ENCODE results near the gene DNAH10. TPM values are rescaled to one million over a fixed set of nuclear protein-coding genes. Genes with fewer than 3 reads are reported as not detected.

The DNAH10 gene
- total RNA-seq, 2 experiments from 2014 or later: 0.11 to 0.19 TPM

- Histone ChIP-seq H3K4me2 (ENCODE audit: low read length) (no peak overlapping the region), H3K9me3 (ENCODE audit: low read length) (no peaks in the 10 kb centered on the region), H3K4me1 (ENCODE audit: insufficient read depth, low read length, poor library complexity, severe bottlenecking) (no peaks in the 10 kb centered on the region), H2AFZ (ENCODE audit: low read length) (no peak overlapping the region), H4K20me1 (ENCODE audit: insufficient read depth, low read length) (no peaks in the 10 kb centered on the region), H3K36me3 (ENCODE audit: insufficient read depth, low read length) (no peaks in the 10 kb centered on the region), H3K79me2 (ENCODE audit: insufficient read depth, low read depth, low read length) (no peaks in the 10 kb centered on the region), H3K27ac (ENCODE audit: low read depth, low read length, poor library complexity, severe bottlenecking) (no peak overlapping the region), H3K4me3 (ENCODE audit: low read depth, low read length, poor library complexity, severe bottlenecking) (no peak overlapping the region), H3K9me2 (ENCODE audit: insufficient read depth, low read length) (no peaks in the 10 kb centered on the region)
- intact Hi-C loops (cut with micrococcal nuclease; ENCODE audit: unreplicated experiment): no loop called here
- no TSS peak for BruUV-seq (replicated peaks)
- CTCF ChIA-PET (ENCODE audit: unreplicated experiment): no interaction called here
- TF ChIP-seq EZH2phosphoT487 (IDR thresholded peaks at IDR 0.05; ENCODE audit: borderline replicate concordance, low read depth, low read length) (no peak), CTCF (conservative IDR thresholded peaks at IDR 0.05; ENCODE audit: low read length) (no peak)
- DNase-seq (ENCODE audit: low spot score): no peak
- POLR2A ChIA-PET: no interaction called here
Observed at GRCh38 chr12:123889848-123890535, 127.9 kb downstream of the DNAH10 start.

GRCh38 chr12:123890536-123890902, 128.4 kb downstream of the DNAH10 start:
- Histone ChIP-seq H3K4me1 (ENCODE audit: insufficient read depth, low read length, poor library complexity, severe bottlenecking) (no peaks in the 10 kb centered on the region), H3K4me3 (ENCODE audit: low read depth, low read length, poor library complexity, severe bottlenecking) (no peak overlapping the region), H3K27ac (ENCODE audit: low read depth, low read length, poor library complexity, severe bottlenecking) (no peak overlapping the region), H3K9me2 (ENCODE audit: insufficient read depth, low read length) (no peaks in the 10 kb centered on the region), H3K9me3 (ENCODE audit: low read length) (no peaks in the 10 kb centered on the region), H3K36me3 (ENCODE audit: insufficient read depth, low read length) (no peaks in the 10 kb centered on the region), H4K20me1 (ENCODE audit: insufficient read depth, low read length) (no peaks in the 10 kb centered on the region), H2AFZ (ENCODE audit: low read length) (no peak overlapping the region), H3K79me2 (ENCODE audit: insufficient read depth, low read depth, low read length) (no peaks in the 10 kb centered on the region), H3K4me2 (ENCODE audit: low read length) (no peak overlapping the region)
- TF ChIP-seq EZH2phosphoT487 (IDR thresholded peaks at IDR 0.05; ENCODE audit: borderline replicate concordance, low read depth, low read length): no peak
- no peak for TF ChIP-seq CTCF (conservative IDR thresholded peaks at IDR 0.05; ENCODE audit: low read length)
- no peak for DNase-seq (ENCODE audit: low spot score)
- intact Hi-C loops (cut with micrococcal nuclease; ENCODE audit: unreplicated experiment): no loop called here
- POLR2A ChIA-PET: no interaction called here
- CTCF ChIA-PET (ENCODE audit: unreplicated experiment): no interaction called here
- no TSS peak for BruUV-seq (replicated peaks)

GRCh38 chr12:123891011-123891410, 128.9 kb downstream of the DNAH10 start:
- Histone ChIP-seq H3K4me3 (ENCODE audit: low read depth, low read length, poor library complexity, severe bottlenecking) (no peak overlapping the region), H3K4me2 (ENCODE audit: low read length) (no peak overlapping the region), H3K79me2 (ENCODE audit: insufficient read depth, low read depth, low read length) (no peaks in the 10 kb centered on the region), H4K20me1 (ENCODE audit: insufficient read depth, low read length) (no peaks in the 10 kb centered on the region), H3K36me3 (ENCODE audit: insufficient read depth, low read length) (no peaks in the 10 kb centered on the region), H2AFZ (ENCODE audit: low read length) (no peak overlapping the region), H3K4me1 (ENCODE audit: insufficient read depth, low read length, poor library complexity, severe bottlenecking) (no peaks in the 10 kb centered on the region), H3K9me3 (ENCODE audit: low read length) (no peaks in the 10 kb centered on the region), H3K9me2 (ENCODE audit: insufficient read depth, low read length) (no peaks in the 10 kb centered on the region), H3K27ac (ENCODE audit: low read depth, low read length, poor library complexity, severe bottlenecking) (no peak overlapping the region)
- CTCF ChIA-PET (ENCODE audit: unreplicated experiment): no interaction called here
- intact Hi-C loops (cut with micrococcal nuclease; ENCODE audit: unreplicated experiment): no loop called here
- no TSS peak for BruUV-seq (replicated peaks)
- no peak for TF ChIP-seq EZH2phosphoT487 (IDR thresholded peaks at IDR 0.05; ENCODE audit: borderline replicate concordance, low read depth, low read length)
- no peak for TF ChIP-seq CTCF (conservative IDR thresholded peaks at IDR 0.05; ENCODE audit: low read length)
- DNase-seq (ENCODE audit: low spot score): no peak
- POLR2A ChIA-PET: no interaction called here
